Type B pancreatic cell (in vitro differentiated cells): ENCODE measurements around the gene CFD. TPM values are rescaled to one million over a fixed set of nuclear protein-coding genes. Genes with fewer than 3 reads are reported as not detected.

ENCODE experiments used
- DNase-seq: peaks from one replicate; pipeline ENCODE4 v3.0.0; 2021; ENCODE audit warnings: mixed read lengths; ENCODE audit not compliant: unreplicated experiment; ENCODE audit errors: extremely low spot score
- H3K27ac Mint-ChIP-seq: 2 replicates; pipeline ENCODE4 v1.8.0; 2021; ENCODE audit warnings: mild to moderate bottlenecking, mixed read lengths
- H3K27me3 Mint-ChIP-seq: 2 replicates; pipeline ENCODE4 v1.8.0; 2021; ENCODE audit warnings: mixed read lengths
- H3K36me3 Mint-ChIP-seq: 2 replicates; pipeline ENCODE4 v1.8.0; 2021; ENCODE audit warnings: mixed read lengths
- H3K4me1 Mint-ChIP-seq: one replicate; pipeline ENCODE4 v1.8.0; 2021; ENCODE audit warnings: mixed read lengths; ENCODE audit not compliant: unreplicated experiment
- H3K4me3 Mint-ChIP-seq: 2 replicates; pipeline ENCODE4 v1.8.0; 2021; ENCODE audit warnings: mild to moderate bottlenecking, mixed read lengths
- H3K9me3 Mint-ChIP-seq: 2 replicates; pipeline ENCODE4 v1.8.0; 2021; ENCODE audit warnings: mixed read lengths
- CTCF ChIP-seq: fragments of 200-600 bp; sonication (generic); conservative IDR thresholded peaks from 2 replicates; pipeline ENCODE4 v1.5.0; 2021; ENCODE audit warnings: antibody characterized with exemption, mild to moderate bottlenecking
- total RNA-seq: library from RNA; stranded (reverse); gene quantifications from 2 replicates; pipeline ENCODE4 v1.2.1, GENCODE V29; 2021; ENCODE audit warnings: low replicate concordance

The CFD gene
- total RNA-seq, 1 donor from 2014 or later = 5.5 TPM

GRCh38 chr19:867855-868457 is 8.5 kb downstream of the CFD start:
- no peaks in the 10 kb centered on the region for H3K27me3 Mint-ChIP-seq
- no peak for TF ChIP-seq CTCF
- no peak overlapping the region for H3K4me3 Mint-ChIP-seq
- H3K27ac Mint-ChIP-seq = peak overlapping the region; percentile 70
- H3K4me1 Mint-ChIP-seq = peaks cover 8% of the 10 kb centered on the region
- no peak for DNase-seq
- H3K9me3 Mint-ChIP-seq = no peaks in the 10 kb centered on the region
- H3K36me3 Mint-ChIP-seq = peaks cover 12% of the 10 kb centered on the region

GRCh38 chr19:868458-869244 is 9.2 kb downstream of the CFD start:
- H3K4me1 Mint-ChIP-seq = peaks cover 8% of the 10 kb centered on the region
- DNase-seq = no peak
- H3K27me3 Mint-ChIP-seq = no peaks in the 10 kb centered on the region
- H3K27ac Mint-ChIP-seq = no peak overlapping the region
- no peaks in the 10 kb centered on the region for H3K9me3 Mint-ChIP-seq
- peaks cover 12% of the 10 kb centered on the region for H3K36me3 Mint-ChIP-seq
- H3K4me3 Mint-ChIP-seq = no peak overlapping the region
- no peak for TF ChIP-seq CTCF

- H3K4me1 Mint-ChIP-seq = peaks cover 8% of the 10 kb centered on the region
- no peak for TF ChIP-seq CTCF
- no peaks in the 10 kb centered on the region for H3K27me3 Mint-ChIP-seq
- no peak for DNase-seq
- no peak overlapping the region for H3K4me3 Mint-ChIP-seq
- no peak overlapping the region for H3K27ac Mint-ChIP-seq
- H3K9me3 Mint-ChIP-seq = no peaks in the 10 kb centered on the region
- peaks cover 12% of the 10 kb centered on the region for H3K36me3 Mint-ChIP-seq
Observed at GRCh38 chr19:869245-870177, 10.0 kb downstream of the CFD start.

GRCh38 chr19:870314-870713 is 10.8 kb downstream of the CFD start:
- Mint-ChIP-seq H3K27ac (no peak overlapping the region), H3K4me1 (peaks cover 8% of the 10 kb centered on the region), H3K36me3 (peaks cover 12% of the 10 kb centered on the region), H3K27me3 (no peaks in the 10 kb centered on the region), H3K9me3 (no peaks in the 10 kb centered on the region), H3K4me3 (no peak overlapping the region)
- TF ChIP-seq CTCF = no peak
- DNase-seq = no peak

- no peak for TF ChIP-seq CTCF
- Mint-ChIP-seq H3K4me3 (no peak overlapping the region), H3K4me1 (peaks cover 8% of the 10 kb centered on the region), H3K27ac (peak overlapping the region; percentile 83), H3K36me3 (peaks cover 12% of the 10 kb centered on the region), H3K27me3 (no peaks in the 10 kb centered on the region), H3K9me3 (no peaks in the 10 kb centered on the region)
- DNase-seq = no peak
Observed at GRCh38 chr19:870963-871401, 11.5 kb downstream of the CFD start.
